Vagina (tissue), 2 donors: ENCODE results near the gene PAPPA2.

ENCODE experiments used
- CTCF ChIP-seq, 3 experiments: fragments of 450-650 bp in 2 of 3; fragments of 200-600 bp in 1 of 3; sonication (generic) in 1 of 3; IDR thresholded peaks; one replicate each; pipeline ENCODE4 v1.5.1; 2017 to 2019; ENCODE audit warnings: antibody characterized with exemption in 3 of 3, mild to moderate bottlenecking in 2 of 3, moderate library complexity in 2 of 3
- POLR2A ChIP-seq, 2 donors: fragments of 450-650 bp; IDR thresholded peaks; one replicate each; pipeline ENCODE4 v1.6.1; 2017; ENCODE audit warnings: antibody characterized with exemption in 2 of 2, mild to moderate bottlenecking in 2 of 2, moderate library complexity in 2 of 2
- POLR2AphosphoS5 ChIP-seq, 2 donors: sonication (generic); formaldehyde crosslinking; IDR thresholded peaks; one replicate each; pipeline ENCODE4 v1.9.0; 2017; ENCODE audit warnings: antibody characterized with exemption in 2 of 2, mild to moderate bottlenecking in 2 of 2, low read depth in 1 of 2; ENCODE audit not compliant: insufficient read depth in 1 of 2

- no peak for TF ChIP-seq CTCF (IDR thresholded peaks at IDR 0.05)
- TF ChIP-seq POLR2A (IDR thresholded peaks at IDR 0.05), result no peak
- TF ChIP-seq POLR2AphosphoS5 (IDR thresholded peaks at IDR 0.05; ENCODE audit: insufficient read depth in 1 of 2, low read depth in 1 of 2), result no peak
These were observed 346.3 kb downstream of the PAPPA2 start for GRCh38 chr1:176809292-176809691.
